GM23338 (cell line): ENCODE measurements around the gene ZEB1. TPM values are rescaled to one million over a fixed set of nuclear protein-coding genes. Genes with fewer than 3 reads are reported as not detected.

Experiments used
- ATAC-seq: fragments of 200-7000 bp; cut with Tn5 transposase; 3 replicates; pipeline ENCODE4 v1.9.1; 2020
- DNase-seq: peaks from one replicate; pipeline ENCODE4 v3.0.0-alpha.2; 2015; ENCODE audit warnings: low spot score
- H2AFZ ChIP-seq: fragments of 200-600 bp; sonication (generic); 2 replicates; pipeline ENCODE4 v1.8.0; 2016; ENCODE audit warnings: antibody characterized with exemption, mild to moderate bottlenecking, moderate library complexity
- H3F3A ChIP-seq: fragments of 200-600 bp; sonication (generic); replicated peaks from 2 replicates; pipeline ENCODE4 v1.8.0; 2017; ENCODE audit warnings: antibody characterized with exemption, mixed run types, low read depth
- H3K27ac ChIP-seq: fragments of 200-600 bp; sonication (generic); 2 replicates; pipeline ENCODE4 v1.6.1; 2016; ENCODE audit warnings: low read depth
- H3K27me3 ChIP-seq: fragments of 200-600 bp; sonication (generic); 2 replicates; pipeline ENCODE4 v1.8.0; 2016; ENCODE audit warnings: mild to moderate bottlenecking, mixed run types, moderate library complexity; ENCODE audit not compliant: insufficient read depth
- H3K36me3 ChIP-seq: fragments of 200-600 bp; sonication (generic); 2 replicates; pipeline ENCODE4 v1.8.0; 2016; ENCODE audit warnings: mild to moderate bottlenecking; ENCODE audit not compliant: insufficient read depth
- H3K4me1 ChIP-seq: fragments of 200-600 bp; sonication (generic); 2 replicates; pipeline ENCODE4 v1.8.0; 2016; ENCODE audit warnings: mild to moderate bottlenecking, moderate library complexity; ENCODE audit not compliant: insufficient read depth
- H3K4me2 ChIP-seq: fragments of 200-600 bp; sonication (generic); 2 replicates; pipeline ENCODE4 v1.7.1; 2017; ENCODE audit warnings: mixed run types
- H3K4me3 ChIP-seq: fragments of 200-600 bp; sonication (generic); 2 replicates; pipeline ENCODE4 v1.6.1; 2016; ENCODE audit warnings: mixed run types
- H3K79me2 ChIP-seq: fragments of 200-600 bp; sonication (generic); replicated peaks from 2 replicates; pipeline ENCODE4 v1.8.0; 2017; ENCODE audit warnings: mild to moderate bottlenecking; ENCODE audit not compliant: insufficient read depth
- H3K9me2 ChIP-seq: fragments of 200-600 bp; sonication (generic); 2 replicates; pipeline ENCODE4 v1.8.0; 2017; ENCODE audit not compliant: insufficient read depth
- H4K20me1 ChIP-seq: fragments of 200-600 bp; sonication (generic); replicated peaks from 2 replicates; pipeline ENCODE4 v1.8.0; 2017; ENCODE audit warnings: mild to moderate bottlenecking; ENCODE audit not compliant: insufficient read depth
- H3K27ac Mint-ChIP-seq: 2 replicates; pipeline ENCODE4 v1.8.0; 2020; ENCODE audit warnings: inconsistent platforms, mild to moderate bottlenecking, moderate library complexity, mixed read lengths
- H3K27me3 Mint-ChIP-seq: 3 replicates; pipeline ENCODE4 v1.8.0; 2022; ENCODE audit warnings: low read depth, mild to moderate bottlenecking, moderate library complexity, mixed read lengths, inconsistent platforms; ENCODE audit not compliant: insufficient read depth, poor library complexity
- H3K36me3 Mint-ChIP-seq: 3 replicates; pipeline ENCODE4 v1.8.0; 2021; ENCODE audit warnings: low read depth, mild to moderate bottlenecking, inconsistent platforms, moderate library complexity, mixed read lengths
- H3K4me1 Mint-ChIP-seq: 3 replicates; pipeline ENCODE4 v1.8.0; 2020; ENCODE audit warnings: mild to moderate bottlenecking, inconsistent platforms, mixed read lengths
- H3K4me3 Mint-ChIP-seq: 3 replicates; pipeline ENCODE4 v1.8.0; 2021; ENCODE audit warnings: moderate library complexity, mild to moderate bottlenecking, inconsistent platforms, mixed read lengths
- H3K9me3 Mint-ChIP-seq: 3 replicates; pipeline ENCODE4 v1.8.0; 2020; ENCODE audit warnings: moderate library complexity, mild to moderate bottlenecking, inconsistent platforms, mixed read lengths
- CREB1 ChIP-seq: fragments of 250-450 bp; sonication (Bioruptor Pico); IDR thresholded peaks from 2 replicates; pipeline ENCODE4 v1.5.0; 2020; ENCODE audit warnings: low read depth, mild to moderate bottlenecking, moderate library complexity
- EZH2 ChIP-seq: fragments of 200-600 bp; sonication (generic); IDR thresholded peaks from one replicate; pipeline ENCODE4 v1.8.0; 2017; ENCODE audit warnings: antibody characterized with exemption, mild to moderate bottlenecking, low read depth; ENCODE audit not compliant: unreplicated experiment
- EZH2phosphoT487 ChIP-seq: fragments of 200-600 bp; sonication (generic); IDR thresholded peaks from one replicate; pipeline ENCODE4 v1.8.1; 2018; ENCODE audit warnings: antibody characterized with exemption; ENCODE audit not compliant: unreplicated experiment
- JUNB ChIP-seq: IDR thresholded peaks from one replicate; pipeline ENCODE4 v1.6.1; 2016; ENCODE audit warnings: antibody characterized with exemption; ENCODE audit not compliant: unreplicated experiment
- NANOG ChIP-seq: IDR thresholded peaks from 2 replicates; pipeline ENCODE4 v1.6.1; 2016; ENCODE audit warnings: antibody characterized with exemption, borderline replicate concordance
- POLR2AphosphoS5 ChIP-seq: IDR thresholded peaks from 2 replicates; pipeline ENCODE4 v1.6.1; 2016; ENCODE audit warnings: antibody characterized with exemption, low read depth
- STAT1 ChIP-seq: IDR thresholded peaks from one replicate; pipeline ENCODE4 v1.6.1; 2016; ENCODE audit warnings: antibody characterized with exemption; ENCODE audit not compliant: unreplicated experiment
- ZNF114 ChIP-seq: fragments of 250-450 bp; sonication (Bioruptor Pico); IDR thresholded peaks from 2 replicates; pipeline ENCODE4 v1.5.0; 2020; ENCODE audit warnings: mild to moderate bottlenecking, moderate library complexity
- ZNF331 ChIP-seq: fragments of 250-450 bp; sonication (Bioruptor Pico); IDR thresholded peaks from 2 replicates; pipeline ENCODE4 v1.5.0; 2020; ENCODE audit warnings: low read depth, mild to moderate bottlenecking, moderate library complexity
- polyA plus RNA-seq: library from polyadenylated mRNA; unstranded; fragments of >200 nt; fragmentation: Nextera tagmentation; extraction: Ambion mirVana; gene quantifications from 2 replicates; pipeline ENCODE4 v1.2.1, GENCODE V29; 2016
- total RNA-seq: library from RNA; depleted of rRNA; stranded (reverse); fragments of >200 nt; shearing (Covaris generic); gene quantifications from 2 replicates; pipeline ENCODE4 v1.2.3, GENCODE V29; 2014
- TF ChIP-seq, protein P1 (sequence below): fragments of 250-450 bp; sonication (Bioruptor Pico); IDR thresholded peaks from 2 replicates; pipeline ENCODE4 v1.5.0; 2020; ENCODE audit warnings: mild to moderate bottlenecking, moderate library complexity
- TF ChIP-seq, protein P2 (sequence below), 2 experiments: fragments of 200-600 bp in 1 of 2; sonication (generic) in 1 of 2; conservative IDR thresholded peaks; 2 replicates each; pipeline versions ENCODE4 v1.5.1 to v1.6.1; 2016 to 2017; ENCODE audit warnings: antibody characterized with exemption in 2 of 2, low read depth in 2 of 2, mild to moderate bottlenecking in 2 of 2, moderate library complexity in 1 of 2
- TF ChIP-seq, protein P3 (sequence below): IDR thresholded peaks from one replicate; pipeline ENCODE4 v1.6.1; 2018; ENCODE audit warnings: antibody characterized with exemption; ENCODE audit not compliant: unreplicated experiment
- TF ChIP-seq, protein P4 (sequence below): IDR thresholded peaks from 2 replicates; pipeline ENCODE4 v1.6.1; 2016; ENCODE audit warnings: antibody characterized with exemption

ZEB1 gene
- total and polyA plus RNA-seq, 2 experiments from 2014 or later, result 0.16 to 0.45 TPM

DNA sequence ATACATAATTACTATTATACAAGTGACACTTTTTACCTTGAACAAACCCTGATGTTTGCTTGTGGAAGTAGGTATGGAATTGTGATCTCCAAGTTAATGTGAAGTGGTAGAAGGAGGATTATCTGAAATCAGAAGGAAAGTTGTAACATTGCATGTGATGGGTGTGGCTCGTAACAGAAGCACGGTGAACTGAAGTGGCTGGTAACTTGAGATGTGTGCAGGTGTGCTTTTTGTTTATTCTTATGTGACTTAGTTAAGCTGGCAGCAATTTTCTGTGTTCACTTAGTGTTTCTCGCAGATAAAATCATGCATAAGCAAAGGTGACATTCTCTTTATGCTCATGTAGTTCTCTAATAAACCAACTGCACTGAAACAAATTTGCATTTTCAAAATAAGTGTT, 82.3 kb downstream of the ZEB1 start:
- no peaks in the 10 kb centered on the region for H3K79me2 ChIP-seq
- no peaks in the 10 kb centered on the region for H3K9me3 Mint-ChIP-seq
- H3K27me3 Mint-ChIP-seq, result no peaks in the 10 kb centered on the region
- no peaks in the 10 kb centered on the region for H3F3A ChIP-seq
- H3K36me3 Mint-ChIP-seq, result no peaks in the 10 kb centered on the region
- DNase-seq (no peak), ATAC-seq (no peak)
- no peak overlapping the region for H2AFZ ChIP-seq
- no peaks in the 10 kb centered on the region for H3K4me1 ChIP-seq
- H3K4me3 ChIP-seq, result no peak overlapping the region
- no peaks in the 10 kb centered on the region for H4K20me1 ChIP-seq
- no peak overlapping the region for H3K27ac Mint-ChIP-seq
- H3K4me1 Mint-ChIP-seq, result peaks cover 4% of the 10 kb centered on the region; the same call in 1 of the 3 replicates
- no peak overlapping the region for H3K4me2 ChIP-seq
- no peak overlapping the region for H3K27ac ChIP-seq
- TF ChIP-seq NANOG (no peak), CREB1 (CRISPR knock-in tag) (no peak), ZNF331 (CRISPR knock-in tag) (no peak), JUNB (no peak), EZH2phosphoT487 (no peak), ZNF114 (CRISPR knock-in tag) (no peak), STAT1 (no peak), EZH2 (no peak), POLR2AphosphoS5 (no peak)
- TF ChIP-seq, protein P1, sequence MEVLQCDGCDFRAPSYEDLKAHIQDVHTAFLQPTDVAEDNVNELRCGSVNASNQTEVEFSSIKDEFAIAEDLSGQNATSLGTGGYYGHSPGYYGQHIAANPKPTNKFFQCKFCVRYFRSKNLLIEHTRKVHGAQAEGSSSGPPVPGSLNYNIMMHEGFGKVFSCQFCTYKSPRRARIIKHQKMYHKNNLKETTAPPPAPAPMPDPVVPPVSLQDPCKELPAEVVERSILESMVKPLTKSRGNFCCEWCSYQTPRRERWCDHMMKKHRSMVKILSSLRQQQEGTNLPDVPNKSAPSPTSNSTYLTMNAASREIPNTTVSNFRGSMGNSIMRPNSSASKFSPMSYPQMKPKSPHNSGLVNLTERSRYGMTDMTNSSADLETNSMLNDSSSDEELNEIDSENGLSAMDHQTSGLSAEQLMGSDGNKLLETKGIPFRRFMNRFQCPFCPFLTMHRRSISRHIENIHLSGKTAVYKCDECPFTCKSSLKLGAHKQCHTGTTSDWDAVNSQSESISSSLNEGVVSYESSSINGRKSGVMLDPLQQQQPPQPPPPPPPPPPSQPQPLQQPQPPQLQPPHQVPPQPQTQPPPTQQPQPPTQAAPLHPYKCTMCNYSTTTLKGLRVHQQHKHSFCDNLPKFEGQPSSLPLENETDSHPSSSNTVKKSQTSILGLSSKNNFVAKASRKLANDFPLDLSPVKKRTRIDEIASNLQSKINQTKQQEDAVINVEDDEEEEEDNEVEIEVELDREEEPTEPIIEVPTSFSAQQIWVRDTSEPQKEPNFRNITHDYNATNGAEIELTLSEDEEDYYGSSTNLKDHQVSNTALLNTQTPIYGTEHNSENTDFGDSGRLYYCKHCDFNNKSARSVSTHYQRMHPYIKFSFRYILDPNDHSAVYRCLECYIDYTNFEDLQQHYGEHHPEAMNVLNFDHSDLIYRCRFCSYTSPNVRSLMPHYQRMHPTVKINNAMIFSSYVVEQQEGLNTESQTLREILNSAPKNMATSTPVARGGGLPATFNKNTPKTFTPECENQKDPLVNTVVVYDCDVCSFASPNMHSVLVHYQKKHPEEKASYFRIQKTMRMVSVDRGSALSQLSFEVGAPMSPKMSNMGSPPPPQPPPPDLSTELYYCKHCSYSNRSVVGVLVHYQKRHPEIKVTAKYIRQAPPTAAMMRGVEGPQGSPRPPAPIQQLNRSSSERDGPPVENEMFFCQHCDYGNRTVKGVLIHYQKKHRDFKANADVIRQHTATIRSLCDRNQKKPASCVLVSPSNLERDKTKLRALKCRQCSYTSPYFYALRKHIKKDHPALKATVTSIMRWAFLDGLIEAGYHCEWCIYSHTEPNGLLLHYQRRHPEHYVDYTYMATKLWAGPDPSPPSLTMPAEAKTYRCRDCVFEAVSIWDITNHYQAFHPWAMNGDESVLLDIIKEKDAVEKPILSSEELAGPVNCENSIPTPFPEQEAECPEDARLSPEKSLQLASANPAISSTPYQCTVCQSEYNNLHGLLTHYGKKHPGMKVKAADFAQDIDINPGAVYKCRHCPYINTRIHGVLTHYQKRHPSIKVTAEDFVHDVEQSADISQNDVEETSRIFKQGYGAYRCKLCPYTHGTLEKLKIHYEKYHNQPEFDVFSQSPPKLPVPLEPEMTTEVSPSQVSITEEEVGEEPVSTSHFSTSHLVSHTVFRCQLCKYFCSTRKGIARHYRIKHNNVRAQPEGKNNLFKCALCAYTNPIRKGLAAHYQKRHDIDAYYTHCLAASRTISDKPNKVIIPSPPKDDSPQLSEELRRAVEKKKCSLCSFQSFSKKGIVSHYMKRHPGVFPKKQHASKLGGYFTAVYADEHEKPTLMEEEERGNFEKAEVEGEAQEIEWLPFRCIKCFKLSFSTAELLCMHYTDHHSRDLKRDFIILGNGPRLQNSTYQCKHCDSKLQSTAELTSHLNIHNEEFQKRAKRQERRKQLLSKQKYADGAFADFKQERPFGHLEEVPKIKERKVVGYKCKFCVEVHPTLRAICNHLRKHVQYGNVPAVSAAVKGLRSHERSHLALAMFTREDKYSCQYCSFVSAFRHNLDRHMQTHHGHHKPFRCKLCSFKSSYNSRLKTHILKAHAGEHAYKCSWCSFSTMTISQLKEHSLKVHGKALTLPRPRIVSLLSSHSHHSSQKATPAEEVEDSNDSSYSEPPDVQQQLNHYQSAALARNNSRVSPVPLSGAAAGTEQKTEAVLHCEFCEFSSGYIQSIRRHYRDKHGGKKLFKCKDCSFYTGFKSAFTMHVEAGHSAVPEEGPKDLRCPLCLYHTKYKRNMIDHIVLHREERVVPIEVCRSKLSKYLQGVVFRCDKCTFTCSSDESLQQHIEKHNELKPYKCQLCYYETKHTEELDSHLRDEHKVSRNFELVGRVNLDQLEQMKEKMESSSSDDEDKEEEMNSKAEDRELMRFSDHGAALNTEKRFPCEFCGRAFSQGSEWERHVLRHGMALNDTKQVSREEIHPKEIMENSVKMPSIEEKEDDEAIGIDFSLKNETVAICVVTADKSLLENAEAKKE (CRISPR knock-in tag), result no peak
- TF ChIP-seq, protein P2, sequence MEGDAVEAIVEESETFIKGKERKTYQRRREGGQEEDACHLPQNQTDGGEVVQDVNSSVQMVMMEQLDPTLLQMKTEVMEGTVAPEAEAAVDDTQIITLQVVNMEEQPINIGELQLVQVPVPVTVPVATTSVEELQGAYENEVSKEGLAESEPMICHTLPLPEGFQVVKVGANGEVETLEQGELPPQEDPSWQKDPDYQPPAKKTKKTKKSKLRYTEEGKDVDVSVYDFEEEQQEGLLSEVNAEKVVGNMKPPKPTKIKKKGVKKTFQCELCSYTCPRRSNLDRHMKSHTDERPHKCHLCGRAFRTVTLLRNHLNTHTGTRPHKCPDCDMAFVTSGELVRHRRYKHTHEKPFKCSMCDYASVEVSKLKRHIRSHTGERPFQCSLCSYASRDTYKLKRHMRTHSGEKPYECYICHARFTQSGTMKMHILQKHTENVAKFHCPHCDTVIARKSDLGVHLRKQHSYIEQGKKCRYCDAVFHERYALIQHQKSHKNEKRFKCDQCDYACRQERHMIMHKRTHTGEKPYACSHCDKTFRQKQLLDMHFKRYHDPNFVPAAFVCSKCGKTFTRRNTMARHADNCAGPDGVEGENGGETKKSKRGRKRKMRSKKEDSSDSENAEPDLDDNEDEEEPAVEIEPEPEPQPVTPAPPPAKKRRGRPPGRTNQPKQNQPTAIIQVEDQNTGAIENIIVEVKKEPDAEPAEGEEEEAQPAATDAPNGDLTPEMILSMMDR (conservative IDR thresholded peaks at IDR 0.05; ENCODE audit: low read depth in 2 of 2), result no peak
- TF ChIP-seq, protein P3, sequence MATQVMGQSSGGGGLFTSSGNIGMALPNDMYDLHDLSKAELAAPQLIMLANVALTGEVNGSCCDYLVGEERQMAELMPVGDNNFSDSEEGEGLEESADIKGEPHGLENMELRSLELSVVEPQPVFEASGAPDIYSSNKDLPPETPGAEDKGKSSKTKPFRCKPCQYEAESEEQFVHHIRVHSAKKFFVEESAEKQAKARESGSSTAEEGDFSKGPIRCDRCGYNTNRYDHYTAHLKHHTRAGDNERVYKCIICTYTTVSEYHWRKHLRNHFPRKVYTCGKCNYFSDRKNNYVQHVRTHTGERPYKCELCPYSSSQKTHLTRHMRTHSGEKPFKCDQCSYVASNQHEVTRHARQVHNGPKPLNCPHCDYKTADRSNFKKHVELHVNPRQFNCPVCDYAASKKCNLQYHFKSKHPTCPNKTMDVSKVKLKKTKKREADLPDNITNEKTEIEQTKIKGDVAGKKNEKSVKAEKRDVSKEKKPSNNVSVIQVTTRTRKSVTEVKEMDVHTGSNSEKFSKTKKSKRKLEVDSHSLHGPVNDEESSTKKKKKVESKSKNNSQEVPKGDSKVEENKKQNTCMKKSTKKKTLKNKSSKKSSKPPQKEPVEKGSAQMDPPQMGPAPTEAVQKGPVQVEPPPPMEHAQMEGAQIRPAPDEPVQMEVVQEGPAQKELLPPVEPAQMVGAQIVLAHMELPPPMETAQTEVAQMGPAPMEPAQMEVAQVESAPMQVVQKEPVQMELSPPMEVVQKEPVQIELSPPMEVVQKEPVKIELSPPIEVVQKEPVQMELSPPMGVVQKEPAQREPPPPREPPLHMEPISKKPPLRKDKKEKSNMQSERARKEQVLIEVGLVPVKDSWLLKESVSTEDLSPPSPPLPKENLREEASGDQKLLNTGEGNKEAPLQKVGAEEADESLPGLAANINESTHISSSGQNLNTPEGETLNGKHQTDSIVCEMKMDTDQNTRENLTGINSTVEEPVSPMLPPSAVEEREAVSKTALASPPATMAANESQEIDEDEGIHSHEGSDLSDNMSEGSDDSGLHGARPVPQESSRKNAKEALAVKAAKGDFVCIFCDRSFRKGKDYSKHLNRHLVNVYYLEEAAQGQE, result no peak
- TF ChIP-seq, protein P4, sequence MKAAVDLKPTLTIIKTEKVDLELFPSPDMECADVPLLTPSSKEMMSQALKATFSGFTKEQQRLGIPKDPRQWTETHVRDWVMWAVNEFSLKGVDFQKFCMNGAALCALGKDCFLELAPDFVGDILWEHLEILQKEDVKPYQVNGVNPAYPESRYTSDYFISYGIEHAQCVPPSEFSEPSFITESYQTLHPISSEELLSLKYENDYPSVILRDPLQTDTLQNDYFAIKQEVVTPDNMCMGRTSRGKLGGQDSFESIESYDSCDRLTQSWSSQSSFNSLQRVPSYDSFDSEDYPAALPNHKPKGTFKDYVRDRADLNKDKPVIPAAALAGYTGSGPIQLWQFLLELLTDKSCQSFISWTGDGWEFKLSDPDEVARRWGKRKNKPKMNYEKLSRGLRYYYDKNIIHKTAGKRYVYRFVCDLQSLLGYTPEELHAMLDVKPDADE, result no peak
- no peak overlapping the region for H3K4me3 Mint-ChIP-seq
- H3K9me2 ChIP-seq, result no peaks in the 10 kb centered on the region
- no peaks in the 10 kb centered on the region for H3K27me3 ChIP-seq
- H3K36me3 ChIP-seq, result no peaks in the 10 kb centered on the region
